ENCODE measurements around the gene CEBPB. TPM values are rescaled to one million over a fixed set of nuclear protein-coding genes. Genes with fewer than 3 reads are reported as not detected.

The CEBPB gene
- total RNA-seq, 4 donors from 2014 or later: 154 to 221 (median 195) TPM

GRCh38 chr20:50191065-50191543, 474 bp downstream of the CEBPB start:
- 0 to 1% methylated on average over 23 to 36 of the region's 69 CpGs for WGBS, 2 donors
- DNase-seq (ENCODE audit: low spot score in 2 of 2): peak; percentile 47 to 93
- H3K4me3 ChIP-seq (ENCODE audit: low read depth, poor library complexity, severe bottlenecking): peak overlapping the region; percentile 89
- TF ChIP-seq CTCF (IDR thresholded peaks at IDR 0.05): no peak
- no peak for TF ChIP-seq POLR2A (IDR thresholded peaks at IDR 0.05)
- intact Hi-C loops (cut with DNase I; ENCODE audit: low total_unique reads): loop anchor here (10.0 kb wide), 1 partner anchor 154 kb away; no protein-coding TSS in a partner anchor

- no peak for TF ChIP-seq CTCF (IDR thresholded peaks at IDR 0.05)
- no peak for TF ChIP-seq POLR2A (IDR thresholded peaks at IDR 0.05)
- peak overlapping the region; percentile 89 for H3K4me3 ChIP-seq (ENCODE audit: low read depth, poor library complexity, severe bottlenecking)
- peak in 1 of 2 donors; percentile 89 for DNase-seq (ENCODE audit: low spot score in 2 of 2)
- intact Hi-C loops (cut with DNase I; ENCODE audit: low total_unique reads): loop anchor here (10.0 kb wide), 1 partner anchor 153 kb away; no protein-coding TSS in a partner anchor
- WGBS, 2 donors: 0% methylated on average over 66 to 74 of the region's 96 CpGs
These were observed 1.1 kb downstream of the CEBPB start for GRCh38 chr20:50191544-50192363.

GRCh38 chr20:50192364-50193198, 2.0 kb downstream of the CEBPB start:
- intact Hi-C loops (cut with DNase I; ENCODE audit: low total_unique reads): loop anchor here (10.0 kb wide), 1 partner anchor 152 kb away; no protein-coding TSS in a partner anchor
- H3K4me3 ChIP-seq (ENCODE audit: low read depth, poor library complexity, severe bottlenecking): peak overlapping the region; percentile 89
- TF ChIP-seq POLR2A (IDR thresholded peaks at IDR 0.05) (no peak), CTCF (IDR thresholded peaks at IDR 0.05) (no peak)
- peak; percentile 85 to 95 for DNase-seq (ENCODE audit: low spot score in 2 of 2)
- 5 to 6% methylated on average over 25 of the region's 25 CpGs for WGBS, 2 donors

GRCh38 chr20:50193199-50193835, 2.7 kb downstream of the CEBPB start:
- TF ChIP-seq CTCF (IDR thresholded peaks at IDR 0.05): no peak
- no peak for TF ChIP-seq POLR2A (IDR thresholded peaks at IDR 0.05)
- peak overlapping the region; percentile 89 for H3K4me3 ChIP-seq (ENCODE audit: low read depth, poor library complexity, severe bottlenecking)
- intact Hi-C loops (cut with DNase I; ENCODE audit: low total_unique reads): loop anchor here (10.0 kb wide), 1 partner anchor 151 kb away; no protein-coding TSS in a partner anchor
- DNase-seq (ENCODE audit: low spot score in 2 of 2): no peak
- WGBS, 2 donors: 29 to 41% methylated on average over 10 of the region's 10 CpGs

- intact Hi-C loops (cut with DNase I; ENCODE audit: low total_unique reads): loop anchor here (10.0 kb wide), 1 partner anchor 151 kb away; no protein-coding TSS in a partner anchor
- 40 to 53% methylated on average over 11 to 16 of the region's 16 CpGs for WGBS, 2 donors
- peak overlapping the region; percentile 89 for H3K4me3 ChIP-seq (ENCODE audit: low read depth, poor library complexity, severe bottlenecking)
- no peak for TF ChIP-seq POLR2A (IDR thresholded peaks at IDR 0.05)
- TF ChIP-seq CTCF (IDR thresholded peaks at IDR 0.05): no peak
- DNase-seq (ENCODE audit: low spot score in 2 of 2): peak in 1 of 2 donors; percentile 33
These were observed 3.3 kb downstream of the CEBPB start for GRCh38 chr20:50193836-50194421.
